Heart left ventricle (tissue), 16 donors: ENCODE data around the gene QSOX1. TPM values are rescaled to one million over a fixed set of nuclear protein-coding genes. Genes with fewer than 3 reads are reported as not detected.

Experiments used
- ATAC-seq, 4 donors: fragments of 200-7000 bp; cut with Tn5 transposase; one replicate each; pipeline ENCODE4 v1.9.1; 2020 to 2022; ENCODE audit warnings: moderate library complexity in 4 of 4, mild to moderate bottlenecking in 3 of 4, moderate number of reproducible peaks in 1 of 4
- DNase-seq, 5 donors: peaks; one replicate each; pipeline ENCODE4 v3.0.0-alpha.2; 2020
- H3K27ac ChIP-seq, 12 donors: fragments of 200-600 bp; sonication (generic) in 4 of 12; one replicate each; pipeline versions ENCODE4 v1.5.0 to v1.8.0; 2016 to 2022; ENCODE audit warnings: mild to moderate bottlenecking in 2 of 12
- H3K27me3 ChIP-seq, 9 donors: fragments of 200-600 bp; sonication (generic) in 2 of 9; one replicate each; pipeline versions ENCODE4 v1.5.1 to v1.8.0; 2016 to 2022; ENCODE audit warnings: mild to moderate bottlenecking in 3 of 9
- H3K36me3 ChIP-seq, 9 donors: fragments of 200-600 bp; sonication (generic) in 2 of 9; one replicate each; pipeline versions ENCODE4 v1.5.0 to v1.8.0; 2018 to 2022; ENCODE audit warnings: mild to moderate bottlenecking in 2 of 9
- H3K4me1 ChIP-seq, 12 donors: fragments of 200-600 bp; sonication (generic) in 4 of 12; one replicate each; pipeline versions ENCODE4 v1.5.0 to v1.8.0; 2016 to 2022; ENCODE audit warnings: mild to moderate bottlenecking in 3 of 12
- H3K4me3 ChIP-seq, 12 donors: fragments of 200-600 bp; sonication (generic) in 4 of 12; one replicate each; pipeline versions ENCODE4 v1.5.0 to v1.8.0; 2017 to 2022; ENCODE audit warnings: mild to moderate bottlenecking in 9 of 12, moderate library complexity in 4 of 12
- H3K9me3 ChIP-seq, 12 donors: fragments of 200-600 bp; sonication (generic) in 4 of 12; one replicate each; pipeline versions ENCODE4 v1.5.0 to v1.8.0; 2016 to 2022; ENCODE audit warnings: mild to moderate bottlenecking in 1 of 12
- CTCF ChIP-seq, 12 donors: fragments of 200-600 bp; sonication (generic) in 4 of 12; IDR thresholded peaks; one replicate each; pipeline versions ENCODE4 v1.5.0 to v1.8.0; 2018 to 2022; ENCODE audit warnings: antibody characterized with exemption in 12 of 12, mild to moderate bottlenecking in 5 of 12
- POLR2A ChIP-seq, 2 donors: fragments of 450-650 bp; IDR thresholded peaks; one replicate each; pipeline ENCODE4 v1.6.1; 2017; ENCODE audit warnings: antibody characterized with exemption in 2 of 2, mild to moderate bottlenecking in 2 of 2, moderate library complexity in 2 of 2
- WGBS, 4 donors: extraction: QIAGEN DNeasy Blood & Tissue Kit in 2 of 4; methylation state at CpG; one replicate each; pipeline versions ENCODE4 v1.1.5 to v1.1.7; 2013 to 2018; 5-methylcytosine and 5-hydroxymethylcytosine counted together
- intact Hi-C, 10 donors: fragments of 100-400 bp; cut with DNase I; formaldehyde crosslinking; loops; one replicate each; pipeline versions ENCODE4 v1.11.1 to v1.14.2; 2022
- polyA plus RNA-seq, 2 donors: library from polyadenylated mRNA; stranded (reverse); fragments of 200-250 nt; gene quantifications; one replicate each; pipeline ENCODE4 v1.2.3, GENCODE V29; 2013
- total RNA-seq, 9 donors: library from RNA; depleted of rRNA in 2 of 9; stranded (reverse); fragments of >200 nt in 2 of 9; fragmentation: NEBNext Ultra II Directional in 3 of 9; extraction: Animal tissue kit (Norgen Biotek cat#: 25700) in 3 of 9; gene quantifications; one replicate each; pipeline versions ENCODE4 v1.1.0 to v1.2.4, GENCODE V29; 2016 to 2023
- donor health status: ischemic (EF 13 %, LVEDD 7.1; RV severe dilation, severe dysfunction).
- donor health status: healthy with polysubstance abuse.
- donor health status: DM: no; HTN: yes; CAD: no.
- donor health status: DM: no; HTN: no; CAD: no.
- donor health status: ischemic (EF 25% LVEDD 6.9; RV normal size, moderate dysfunction).
- donor health status: ischemic (EF 25% LVEDD 5.7; RV mildly dilated, moderate dysfunction).
- donor health status: healthy.
- donor health status: DM: yes; HTN: yes; CAD: no.
- donor health status: ischemic (EF 35%, LVEDD 5.7; RV mildly dilated, moderate dysfunction).
- donor health status: nonischemic (EF 11% LVEDD 7.7; RV severe dilation, severe dysfunction).
- donor health status: DM: yes; HTN: yes; CAD: no.
- donor health status: PGD.
- donor health status: ischemic (EF 29% LVEDD 5.4; RV normal size, mild dysfunction).
- donor health status: nonischemic (EF 23%, LVEDD 6.1; RV moderate dilation, normal function).

Gene QSOX1
- total and polyA plus RNA-seq, 11 donors, result 62.3 to 250 (median 122) TPM

GRCh38 chr1:180173952-180174351 lies 19.3 kb downstream of the QSOX1 start:
- ATAC-seq, result peak; percentile 73 to 83 (median 80)
- no peak for TF ChIP-seq CTCF (IDR thresholded peaks at IDR 0.05)
- no peak for TF ChIP-seq POLR2A (IDR thresholded peaks at IDR 0.05)
- peak overlapping the region; percentile 6 to 85 (median 62) for H3K27ac ChIP-seq

DNA sequence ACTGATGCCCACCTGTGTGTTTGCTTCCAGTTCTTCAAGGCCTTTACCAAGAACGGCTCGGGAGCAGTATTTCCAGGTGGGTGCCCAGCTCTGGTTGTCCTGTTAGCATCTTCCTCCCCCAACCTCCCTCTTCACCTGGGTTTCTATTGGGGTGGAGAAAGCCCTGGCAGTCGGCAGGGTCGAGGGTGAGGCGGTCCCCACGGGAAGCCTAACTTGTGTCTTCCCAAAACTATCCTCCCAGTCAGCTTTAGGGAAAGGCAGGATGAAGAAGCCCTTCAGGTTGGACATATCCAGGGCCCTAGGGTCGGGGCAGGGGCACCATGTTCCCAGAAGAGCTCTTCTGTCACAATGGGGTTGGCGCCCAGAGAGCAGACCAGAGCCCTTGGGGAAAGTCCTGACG lies 20.6 kb downstream of the QSOX1 start:
- H3K36me3 ChIP-seq, result peaks cover 0 to 15% (median 3%) of the 10 kb centered on the region in 9 donors
- no peaks in the 10 kb centered on the region for H3K27me3 ChIP-seq
- WGBS, 4 donors, result 89 to 90% (median 90%) methylated on average over 7 to 9 of the region's 9 CpGs
- intact Hi-C loops, result loop anchor here in 9 of 10 donors (2.0 to 10.0 kb wide), 11 partner anchors 58 to 470 kb away; partner anchors contain the start of gene TOR1AIP2 (in 2 of the 9)
- DNase-seq (no peak), ATAC-seq (peak in 1 of 4 donors; percentile 1)
- no peak overlapping the region for H3K4me3 ChIP-seq
- TF ChIP-seq CTCF (IDR thresholded peaks at IDR 0.05) (no peak), POLR2A (IDR thresholded peaks at IDR 0.05) (no peak)
- peaks cover 7 to 37% (median 23%) of the 10 kb centered on the region in 12 donors for H3K4me1 ChIP-seq
- peak overlapping the region in 11 of 12 donors; percentile 27 to 85 (median 68) for H3K27ac ChIP-seq
- no peaks in the 10 kb centered on the region for H3K9me3 ChIP-seq

More at GRCh38 chr1:180173952-180174351, 19.3 kb downstream of the QSOX1 start:
- Histone ChIP-seq H3K36me3 (peaks cover 0 to 3% (median 0%) of the 10 kb centered on the region in 9 donors), H3K4me1 (peaks cover 7 to 44% (median 23%) of the 10 kb centered on the region in 12 donors), H3K9me3 (no peaks in the 10 kb centered on the region), H3K4me3 (no peak overlapping the region), H3K27me3 (no peaks in the 10 kb centered on the region)
- 7 to 19% (median 10%) methylated on average over 8 of the region's 8 CpGs for WGBS, 4 donors
- intact Hi-C loops, result loop anchor here in 7 of 10 donors (2.0 to 10.0 kb wide), 6 partner anchors 57 to 469 kb away; partner anchors contain the start of gene TOR1AIP2 (in 2 of the 7)
- peak; percentile 81 to 93 (median 90) for DNase-seq

GRCh38 chr1:180175806-180176205 lies 21.1 kb downstream of the QSOX1 start:
- intact Hi-C loops, result loop anchor here in 9 of 10 donors (2.0 to 10.0 kb wide), 11 partner anchors 59 to 471 kb away; partner anchors contain the start of gene TOR1AIP2 (in 2 of the 9)
- H3K4me1 ChIP-seq, result peaks cover 7 to 37% (median 23%) of the 10 kb centered on the region in 12 donors
- H3K4me3 ChIP-seq, result no peak overlapping the region
- no peaks in the 10 kb centered on the region for H3K27me3 ChIP-seq
- WGBS, 4 donors, result 29 to 58% (median 49%) methylated on average over 8 to 9 of the region's 9 CpGs
- ATAC-seq (peak; percentile 74 to 87 (median 84)), DNase-seq (peak; percentile 46 to 86 (median 74))
- peaks cover 0 to 15% (median 3%) of the 10 kb centered on the region in 9 donors for H3K36me3 ChIP-seq
- peak overlapping the region in 11 of 12 donors; percentile 27 to 85 (median 68) for H3K27ac ChIP-seq
- no peaks in the 10 kb centered on the region for H3K9me3 ChIP-seq
- no peak for TF ChIP-seq POLR2A (IDR thresholded peaks at IDR 0.05)
- no peak for TF ChIP-seq CTCF (IDR thresholded peaks at IDR 0.05)

- ATAC-seq, result no peak
- 90 to 96% (median 94%) methylated on average over 4 of the region's 4 CpGs for WGBS, 4 donors
- peak in 1 of 5 donors; percentile 3 for DNase-seq
- H3K27me3 ChIP-seq, result no peaks in the 10 kb centered on the region
- H3K27ac ChIP-seq, result no peak overlapping the region
- no peaks in the 10 kb centered on the region for H3K9me3 ChIP-seq
- peaks cover 7 to 37% (median 23%) of the 10 kb centered on the region in 12 donors for H3K4me1 ChIP-seq
- no peak overlapping the region for H3K4me3 ChIP-seq
- TF ChIP-seq POLR2A (IDR thresholded peaks at IDR 0.05) (no peak), CTCF (IDR thresholded peaks at IDR 0.05) (no peak)
- H3K36me3 ChIP-seq, result peaks cover 0 to 22% (median 7%) of the 10 kb centered on the region in 9 donors
- intact Hi-C loops, result loop anchor here in 9 of 10 donors (5.0 to 10.0 kb wide), 10 partner anchors 60 to 472 kb away; partner anchors contain the start of gene TOR1AIP2 (in 2 of the 9)
These were observed 22.3 kb downstream of the QSOX1 start for GRCh38 chr1:180176965-180177364.
